Endothelial cell of umbilical vein (primary cell): ENCODE data around the gene LMF1. TPM values are rescaled to one million over a fixed set of nuclear protein-coding genes. Genes with fewer than 3 reads are reported as not detected.

Source experiments
- BruUV-seq: library from RNA; stranded (reverse); fragments of 400-500 nt; replicated peaks from 2 replicates; lab custom pipeline; 2021; lab: Mats Ljungman, UMichigan
- CTCF ChIA-PET: fragments of 300-600, 350-600 bp; sonication (Branson Sonifier 250); formaldehyde crosslinking; loops from one replicate; lab custom pipeline; 2021; ENCODE audit warnings: antibody characterized with exemption, inconsistent platforms; lab: Charles Lee
- POLR2A ChIA-PET: fragments of 300-600, 350-600 bp; sonication (Branson Sonifier 250); formaldehyde crosslinking; loops from one replicate; lab custom pipeline; 2021; ENCODE audit warnings: antibody characterized with exemption, inconsistent platforms; lab: Charles Lee
- DNase-seq: peaks from one replicate; pipeline ENCODE4 v3.0.0-alpha.2; 2011; ENCODE audit warnings: low read depth, low spot score
- FAIRE-seq: peaks from 2 replicates; lab custom pipeline; 2011; peaks lifted over from hg19 to GRCh38; lab: Jason Lieb, UNC
- H2AFZ ChIP-seq: 2 replicates; pipeline ENCODE4 v1.6.0; 2012; ENCODE audit warnings: low read depth, low read length, control low read depth, inconsistent platforms
- H3K27ac ChIP-seq: 2 replicates; pipeline ENCODE4 v1.5.1; 2011; ENCODE audit warnings: low read depth, mild to moderate bottlenecking, control low read depth, low read length, moderate library complexity; ENCODE audit not compliant: insufficient read depth
- H3K27me3 ChIP-seq, 2 experiments: 2 replicates each; pipeline versions ENCODE4 v1.6.0 to v1.6.1; 2011; ENCODE audit warnings: low read length in 2 of 2, mixed read lengths in 1 of 2; ENCODE audit not compliant: control insufficient read depth in 2 of 2, insufficient read depth in 2 of 2
- H3K36me3 ChIP-seq, 2 experiments: 2 replicates in 1 of 2; 3 replicates in 1 of 2; pipeline ENCODE4 v1.5.1; 2011; ENCODE audit warnings: low read length in 2 of 2, mild to moderate bottlenecking in 1 of 2, moderate library complexity in 1 of 2; ENCODE audit not compliant: control insufficient read depth in 2 of 2, insufficient read depth in 2 of 2; ENCODE audit errors: extremely low read depth in 1 of 2
- H3K4me1 ChIP-seq: 3 replicates; pipeline ENCODE4 v1.5.1; 2011; ENCODE audit warnings: mild to moderate bottlenecking, low read length; ENCODE audit not compliant: control insufficient read depth, insufficient read depth; ENCODE audit errors: extremely low read depth
- H3K4me2 ChIP-seq: 2 replicates; pipeline ENCODE4 v1.6.1; 2011; ENCODE audit warnings: low read length, control low read depth, mixed read lengths; ENCODE audit not compliant: insufficient read depth
- H3K4me3 ChIP-seq, 3 experiments: fragments of 200-600 bp in 1 of 3; sonication (generic), shearing (Covaris generic) in 1 of 3; replicated peaks in 1 of 3; 2 replicates each; pipeline ENCODE4 v1.5.1; 2011 to 2016; ENCODE audit warnings: control low read depth in 3 of 3, low read length in 3 of 3, mild to moderate bottlenecking in 2 of 3, inconsistent platforms in 1 of 3, low read depth in 1 of 3, moderate library complexity in 1 of 3; ENCODE audit not compliant: insufficient read depth in 1 of 3
- H3K79me2 ChIP-seq: 2 replicates; pipeline ENCODE4 v1.6.0; 2012; ENCODE audit warnings: low read length, inconsistent platforms; ENCODE audit not compliant: control insufficient read depth, insufficient read depth
- H3K9ac ChIP-seq: replicated peaks from 2 replicates; pipeline ENCODE3; 2011; ENCODE audit warnings: low read length, control low read depth; ENCODE audit not compliant: insufficient read depth; ENCODE audit errors: extremely low read depth
- H3K9me1 ChIP-seq: replicated peaks from 3 replicates; pipeline ENCODE4 v1.6.0; 2011; ENCODE audit warnings: mild to moderate bottlenecking, low read length; ENCODE audit not compliant: control insufficient read depth, insufficient read depth; ENCODE audit errors: extremely low read depth
- H3K9me3 ChIP-seq: replicated peaks from 2 replicates; pipeline ENCODE4 v1.5.1; 2012; ENCODE audit warnings: low read length, inconsistent platforms; ENCODE audit not compliant: control insufficient read depth, insufficient read depth
- H4K20me1 ChIP-seq: replicated peaks from 2 replicates; pipeline ENCODE3; 2011; ENCODE audit warnings: mild to moderate bottlenecking, low read length; ENCODE audit not compliant: control insufficient read depth, insufficient read depth; ENCODE audit errors: extremely low read depth
- EZH2 ChIP-seq: IDR thresholded peaks from 2 replicates; pipeline ENCODE4 v1.6.1; 2012; ENCODE audit warnings: borderline replicate concordance, low read depth, mild to moderate bottlenecking, moderate library complexity, low read length, inconsistent platforms; ENCODE audit not compliant: severe bottlenecking
- FOS ChIP-seq: IDR thresholded peaks from 2 replicates; pipeline ENCODE4 v1.6.1; 2011; ENCODE audit warnings: mild to moderate bottlenecking, low read length, moderate library complexity, borderline replicate concordance; ENCODE audit not compliant: insufficient read depth
- GATA2 ChIP-seq: IDR thresholded peaks from 2 replicates; pipeline ENCODE4 v1.7.0; 2011; ENCODE audit warnings: low read depth, mild to moderate bottlenecking, moderate library complexity, mixed read lengths, low read length; ENCODE audit not compliant: insufficient read length, insufficient read depth
- JUN ChIP-seq: IDR thresholded peaks from 2 replicates; pipeline ENCODE4 v1.6.1; 2011; ENCODE audit warnings: borderline replicate concordance, low read depth; ENCODE audit not compliant: insufficient read length, insufficient read depth
- MAX ChIP-seq: IDR thresholded peaks from 2 replicates; pipeline ENCODE4 v1.6.1; 2011; ENCODE audit not compliant: insufficient read depth, insufficient read length
- MYC ChIP-seq: IDR thresholded peaks from one replicate; pipeline ENCODE4 v1.6.1; 2011; ENCODE audit warnings: mild to moderate bottlenecking, low read depth, low read length
- POLR2A ChIP-seq: IDR thresholded peaks from 2 replicates; pipeline ENCODE4 v1.6.1; 2012; ENCODE audit warnings: low read depth, mild to moderate bottlenecking, control low read depth, low read length
- POLR2AphosphoS5 ChIP-seq: IDR thresholded peaks from 2 replicates; pipeline ENCODE4 v1.6.1; 2012; ENCODE audit warnings: low read depth, mild to moderate bottlenecking, control low read depth, low read length, moderate library complexity; ENCODE audit not compliant: insufficient read depth
- dilution Hi-C: fragments of 300-500 bp; cut with MboI; formaldehyde crosslinking; loops from one replicate; pipeline ENCODE4 v1.15.0; 2019; ENCODE audit warnings: low sequenced_read_pairs; ENCODE audit not compliant: extremely low pct_ligation_motif_present
- intact Hi-C: fragments of 100-400 bp; cut with micrococcal nuclease; formaldehyde crosslinking; loops from one replicate; pipeline ENCODE4 v1.10.0; 2022
- polyA plus RNA-seq, 4 experiments: library from polyadenylated mRNA; depleted of rRNA in 3 of 4; stranded (reverse) in 3 of 4; unstranded in 1 of 4; fragments of >200 nt; gene quantifications; 2 replicates each; pipeline versions ENCODE4 v1.2.1 to v1.2.3, GENCODE V29; 2011 to 2012; ENCODE audit warnings: missing spikeins in 1 of 4
- total RNA-seq: library from RNA; stranded (reverse); gene quantifications from 2 replicates; pipeline ENCODE4 v1.2.3, GENCODE V29; 2021
- TF ChIP-seq, protein P1 (sequence below), 2 donors: IDR thresholded peaks; 1 replicate in 1 of 2; 2 replicates in 1 of 2; pipeline ENCODE4 v1.5.1; 2011; ENCODE audit warnings: low read length in 2 of 2, mild to moderate bottlenecking in 2 of 2, moderate library complexity in 2 of 2, control low read depth in 1 of 2, inconsistent platforms in 1 of 2, low read depth in 1 of 2; ENCODE audit not compliant: insufficient read depth in 1 of 2; ENCODE audit errors: extremely low read depth in 1 of 2

Gene LMF1
- total and polyA plus RNA-seq, 2 donors (not counting 3 experiments of a cell fraction or from before 2014, with no cell fraction given): 17.8 TPM

DNA sequence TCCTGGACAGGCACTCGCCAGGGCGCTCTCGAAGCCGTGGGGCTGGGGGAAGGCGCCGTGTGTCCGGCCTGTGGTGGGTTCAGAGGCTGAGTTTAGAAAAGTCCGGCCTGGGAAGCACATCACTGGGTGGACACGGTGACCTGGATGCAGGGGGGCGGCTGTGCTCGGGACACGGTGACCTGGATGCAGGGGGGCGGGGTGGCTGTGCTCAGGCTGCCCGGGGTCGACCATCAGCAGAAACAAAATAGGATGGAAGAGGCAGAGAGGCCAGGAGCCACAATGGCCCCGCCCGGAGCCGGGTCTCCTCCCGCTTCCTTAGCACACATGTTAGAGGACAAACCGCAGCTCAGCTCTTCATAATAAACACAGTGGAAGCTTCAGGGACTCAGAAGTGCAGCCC lies 127.0 kb downstream of the LMF1 start:
- DNase-seq: no peak
- Histone ChIP-seq H3K79me2 (no peaks in the 10 kb centered on the region), H3K27ac (no peak overlapping the region), H3K4me1 (no peaks in the 10 kb centered on the region), H3K9me3 (no peaks in the 10 kb centered on the region), H3K27me3 (no peaks in the 10 kb centered on the region), H3K36me3 (no peaks in the 10 kb centered on the region), H3K4me3 (no peak overlapping the region), H3K4me2 (no peak overlapping the region), H3K9me1 (no peaks in the 10 kb centered on the region), H4K20me1 (no peaks in the 10 kb centered on the region), H3K9ac (no peak overlapping the region), H2AFZ (no peak overlapping the region)
- ChIA-PET POLR2A (no interaction called here), CTCF (no interaction called here)
- no TSS peak for BruUV-seq
- FAIRE-seq: no peak
- dilution Hi-C loops (no loop called here), intact Hi-C loops (no loop called here)
- TF ChIP-seq EZH2: no peak
- TF ChIP-seq, protein P1, sequence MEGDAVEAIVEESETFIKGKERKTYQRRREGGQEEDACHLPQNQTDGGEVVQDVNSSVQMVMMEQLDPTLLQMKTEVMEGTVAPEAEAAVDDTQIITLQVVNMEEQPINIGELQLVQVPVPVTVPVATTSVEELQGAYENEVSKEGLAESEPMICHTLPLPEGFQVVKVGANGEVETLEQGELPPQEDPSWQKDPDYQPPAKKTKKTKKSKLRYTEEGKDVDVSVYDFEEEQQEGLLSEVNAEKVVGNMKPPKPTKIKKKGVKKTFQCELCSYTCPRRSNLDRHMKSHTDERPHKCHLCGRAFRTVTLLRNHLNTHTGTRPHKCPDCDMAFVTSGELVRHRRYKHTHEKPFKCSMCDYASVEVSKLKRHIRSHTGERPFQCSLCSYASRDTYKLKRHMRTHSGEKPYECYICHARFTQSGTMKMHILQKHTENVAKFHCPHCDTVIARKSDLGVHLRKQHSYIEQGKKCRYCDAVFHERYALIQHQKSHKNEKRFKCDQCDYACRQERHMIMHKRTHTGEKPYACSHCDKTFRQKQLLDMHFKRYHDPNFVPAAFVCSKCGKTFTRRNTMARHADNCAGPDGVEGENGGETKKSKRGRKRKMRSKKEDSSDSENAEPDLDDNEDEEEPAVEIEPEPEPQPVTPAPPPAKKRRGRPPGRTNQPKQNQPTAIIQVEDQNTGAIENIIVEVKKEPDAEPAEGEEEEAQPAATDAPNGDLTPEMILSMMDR (IDR thresholded peaks at IDR 0.05; ENCODE audit: extremely low read depth in 1 of 2, insufficient read depth in 1 of 2, low read depth in 1 of 2, low read length in 2 of 2): no peak
- TF ChIP-seq POLR2AphosphoS5: no peak
- TF ChIP-seq MAX: no peak
- no peak for TF ChIP-seq FOS
- no peak for TF ChIP-seq POLR2A
- TF ChIP-seq MYC: no peak
- no peak for TF ChIP-seq JUN
- TF ChIP-seq GATA2: no peak
